Right lobe of liver (tissue), 6 donors: Measurements from ENCODE around the gene KNTC1. TPM values are rescaled to one million over a fixed set of nuclear protein-coding genes. Genes with fewer than 3 reads are reported as not detected.
A peak's percentile ranks its signal among the peaks of the same experiment; 100 is the strongest.

Source experiments
- ATAC-seq, 4 donors: fragments of 200-7000 bp; cut with Tn5 transposase; one replicate each; pipeline ENCODE4 v1.9.1; 2020; ENCODE audit warnings: mild to moderate bottlenecking in 4 of 4, moderate library complexity in 4 of 4
- DNase-seq, 3 donors: peaks; one replicate each; pipeline ENCODE4 v3.0.0-alpha.2; 2020
- H3K27ac ChIP-seq, 3 donors: fragments of 200-600 bp; one replicate each; pipeline ENCODE4 v1.8.0; 2022
- H3K27me3 ChIP-seq, 2 donors: fragments of 200-600 bp; one replicate each; pipeline ENCODE4 v1.8.0; 2022
- H3K36me3 ChIP-seq, 4 donors: fragments of 200-600 bp; sonication (generic) in 1 of 4; one replicate each; pipeline versions ENCODE4 v1.5.1 to v1.8.0; 2017 to 2022; ENCODE audit warnings: control low read depth in 1 of 4
- H3K4me1 ChIP-seq, 4 donors: fragments of 200-600 bp; sonication (generic) in 1 of 4; one replicate each; pipeline versions ENCODE4 v1.5.1 to v1.8.0; 2017 to 2022; ENCODE audit warnings: control low read depth in 1 of 4
- H3K4me3 ChIP-seq, 3 donors: fragments of 200-600 bp; one replicate each; pipeline ENCODE4 v1.8.0; 2022
- H3K9me3 ChIP-seq, 4 donors: fragments of 200-600 bp; sonication (generic) in 1 of 4; one replicate each; pipeline versions ENCODE4 v1.5.1 to v1.8.0; 2017 to 2022; ENCODE audit warnings: control low read depth in 1 of 4
- CTCF ChIP-seq, 4 donors: fragments of 200-600 bp in 3 of 4; fragments of 450-650 bp in 1 of 4; IDR thresholded peaks; one replicate each; pipeline versions ENCODE4 v1.5.1 to v1.8.0; 2016 to 2022; ENCODE audit warnings: antibody characterized with exemption in 4 of 4, mild to moderate bottlenecking in 2 of 4
- POLR2A ChIP-seq: fragments of 450-650 bp; IDR thresholded peaks from one replicate; pipeline ENCODE4 v1.6.1; 2017; ENCODE audit warnings: antibody characterized with exemption, mild to moderate bottlenecking
- WGBS: methylation state at CpG from one replicate; pipeline ENCODE4 v1.1.6; 2018; ENCODE audit warnings: low coverage, low lambda C conversion rate; ENCODE audit not compliant: insufficient coverage; ENCODE audit errors: missing lambda C conversion rate; 5-methylcytosine and 5-hydroxymethylcytosine counted together
- intact Hi-C, 2 donors: fragments of 100-400 bp; cut with DNase I; formaldehyde crosslinking; loops; one replicate each; pipeline versions ENCODE4 v1.11.2 to v1.14.1; 2022
- total RNA-seq, 6 experiments: library from RNA; depleted of rRNA in 2 of 6; stranded (reverse); fragments of >200 nt in 2 of 6; fragmentation: NEBNext Ultra II Directional in 3 of 6; extraction: Animal tissue kit (Norgen Biotek cat#: 25700) in 3 of 6; gene quantifications; one replicate each; pipeline versions ENCODE4 v1.1.0 to v1.2.4, GENCODE V29; 2016 to 2023
- donor health status: DM: no; HTN: yes; CAD: no.
- donor health status: DM: no; HTN: no; CAD: no.
- donor health status: DM: no; HTN: no; CAD: no.
- donor health status: DM: no; HTN: yes; CAD: no.
- donor health status: DM: no; HTN: yes; CAD: no.

KNTC1 gene
- total RNA-seq, 6 experiments from 2014 or later, result 2.1 to 10.7 (median 3.5) TPM

GRCh38 chr12:122500685-122501488 is 26.2 kb upstream of the KNTC1 start, which contains the start of gene ZCCHC8:
Gene ZCCHC8 (minus strand): TSS chr12:122500932. CDS start chr12:122500840, 92 bp downstream.
- Histone ChIP-seq H3K36me3 (peaks cover 2 to 29% (median 12%) of the 10 kb centered on the region in 4 donors), H3K27me3 (no peaks in the 10 kb centered on the region), H3K4me1 (peaks cover 0 to 13% (median 5%) of the 10 kb centered on the region in 4 donors), H3K9me3 (no peaks in the 10 kb centered on the region), H3K27ac (peak within 1 kb of the TSS; percentile 96 to 98 (median 97)), H3K4me3 (peak within 1 kb of the TSS; percentile 74 to 88 (median 87))
- TF ChIP-seq POLR2A, result peak; percentile 98
- peak in 1 of 4 donors; percentile 33 for TF ChIP-seq CTCF (IDR thresholded peaks at IDR 0.05)
- ATAC-seq, result peak; percentile 96 to 99 (median 98)
- DNase-seq, result peak; percentile 98 to 99 (median 99)
- WGBS, result 8% methylated on average over 20 of the region's 52 CpGs
- intact Hi-C loops, result no loop called here

- peak overlapping the region in 2 of 3 donors; percentile 6 to 87 for H3K4me3 ChIP-seq
- intact Hi-C loops, result no loop called here
- 65% methylated on average over 9 of the region's 9 CpGs for WGBS
- peaks cover 4 to 36% (median 19%) of the 10 kb centered on the region in 4 donors for H3K36me3 ChIP-seq
- TF ChIP-seq POLR2A (no peak), CTCF (IDR thresholded peaks at IDR 0.05) (no peak)
- no peaks in the 10 kb centered on the region for H3K9me3 ChIP-seq
- no peak for DNase-seq
- H3K27ac ChIP-seq, result peak overlapping the region; percentile 24 to 98 (median 36)
- H3K4me1 ChIP-seq, result peaks cover 0 to 13% (median 5%) of the 10 kb centered on the region in 4 donors
- H3K27me3 ChIP-seq, result no peaks in the 10 kb centered on the region
- no peak for ATAC-seq
Measured at GRCh38 chr12:122501489-122501989, 25.5 kb upstream of the KNTC1 start.

- H3K9me3 ChIP-seq, result no peaks in the 10 kb centered on the region
- ATAC-seq (no peak), DNase-seq (no peak)
- H3K27me3 ChIP-seq, result no peaks in the 10 kb centered on the region
- no peak overlapping the region for H3K27ac ChIP-seq
- TF ChIP-seq CTCF (IDR thresholded peaks at IDR 0.05) (no peak), POLR2A (no peak)
- no peak overlapping the region for H3K4me3 ChIP-seq
- peaks cover 18 to 53% (median 32%) of the 10 kb centered on the region in 4 donors for H3K36me3 ChIP-seq
- peaks cover 0 to 11% (median 5%) of the 10 kb centered on the region in 4 donors for H3K4me1 ChIP-seq
- WGBS, result 95% methylated on average over 3 of the region's 3 CpGs
- intact Hi-C loops, result no loop called here
Measured at GRCh38 chr12:122503147-122503751, 23.8 kb upstream of the KNTC1 start.

GRCh38 chr12:122503783-122504590 is 23.1 kb upstream of the KNTC1 start:
- Histone ChIP-seq H3K27ac (no peak overlapping the region), H3K36me3 (peaks cover 20 to 60% (median 36%) of the 10 kb centered on the region in 4 donors), H3K9me3 (no peaks in the 10 kb centered on the region), H3K4me3 (no peak overlapping the region), H3K27me3 (no peaks in the 10 kb centered on the region), H3K4me1 (peaks cover 0 to 7% (median 2%) of the 10 kb centered on the region in 4 donors)
- no peak for ATAC-seq
- no peak for TF ChIP-seq CTCF (IDR thresholded peaks at IDR 0.05)
- no peak for TF ChIP-seq POLR2A
- 68% methylated on average over 6 of the region's 6 CpGs for WGBS
- intact Hi-C loops, result no loop called here
- DNase-seq, result no peak
